ENCODE results near the gene RAD9A. TPM values are rescaled to one million over a fixed set of nuclear protein-coding genes. Genes with fewer than 3 reads are reported as not detected.

RAD9A gene
- total RNA-seq, 1 donor from 2014 or later = 28.9 TPM

- no peak overlapping the region for H3K4me3 ChIP-seq
- ATAC-seq = no peak
- no peaks in the 10 kb centered on the region for H3K36me3 ChIP-seq
- H3K27me3 ChIP-seq (ENCODE audit: low read depth) = no peaks in the 10 kb centered on the region
- TF ChIP-seq CTCF (IDR thresholded peaks at IDR 0.05) = no peak
- no peak for DNase-seq
- intact Hi-C loops (cut with DNase I) = loop anchor here (5.0 kb wide), 1 partner anchor 35 kb away; the partner anchor contains the start of gene POLD4
- H3K27ac ChIP-seq = no peak overlapping the region
- H3K4me1 ChIP-seq = peaks cover 15% of the 10 kb centered on the region
- H3K9me3 ChIP-seq = no peaks in the 10 kb centered on the region
Observed at GRCh38 chr11:67387069-67387468, 4.7 kb upstream of the RAD9A start.

- no peak for ATAC-seq
- H3K4me1 ChIP-seq = peaks cover 15% of the 10 kb centered on the region
Observed at GRCh38 chr11:67387518-67387917, 4.3 kb upstream of the RAD9A start.

GRCh38 chr11:67389477-67389876 lies 2.3 kb upstream of the RAD9A start:
- peak; percentile 44 for TF ChIP-seq CTCF (IDR thresholded peaks at IDR 0.05)
- Histone ChIP-seq H3K4me1 (peaks cover 16% of the 10 kb centered on the region), H3K27me3 (ENCODE audit: low read depth) (no peaks in the 10 kb centered on the region), H3K9me3 (no peaks in the 10 kb centered on the region), H3K27ac (no peak overlapping the region), H3K36me3 (no peaks in the 10 kb centered on the region), H3K4me3 (no peak overlapping the region)
- intact Hi-C loops (cut with DNase I) = loop anchor here (5.0 kb wide), 1 partner anchor 37 kb away; the partner anchor contains the start of gene POLD4
- DNase-seq = no peak
- no peak for ATAC-seq

More at GRCh38 chr11:67387518-67387917, 4.3 kb upstream of the RAD9A start:
- Histone ChIP-seq H3K27me3 (ENCODE audit: low read depth) (no peaks in the 10 kb centered on the region), H3K27ac (no peak overlapping the region), H3K4me3 (no peak overlapping the region), H3K9me3 (no peaks in the 10 kb centered on the region), H3K36me3 (no peaks in the 10 kb centered on the region)
- TF ChIP-seq CTCF (IDR thresholded peaks at IDR 0.05) = no peak
- no peak for DNase-seq
- intact Hi-C loops (cut with DNase I) = loop anchor here (5.0 kb wide), 1 partner anchor 35 kb away; the partner anchor contains the start of gene POLD4

- DNase-seq = no peak
- intact Hi-C loops (cut with DNase I) = no loop called here
- Histone ChIP-seq H3K9me3 (no peaks in the 10 kb centered on the region), H3K36me3 (peaks cover 8% of the 10 kb centered on the region), H3K4me3 (peak overlapping the region; percentile 96), H3K27me3 (ENCODE audit: low read depth) (no peaks in the 10 kb centered on the region), H3K27ac (peak overlapping the region; percentile 91), H3K4me1 (peaks cover 16% of the 10 kb centered on the region)
- TF ChIP-seq CTCF (IDR thresholded peaks at IDR 0.05) = no peak
- no peak for ATAC-seq
Observed at GRCh38 chr11:67390947-67391303, 861 bp upstream of the RAD9A start.

GRCh38 chr11:67392183-67392715 lies 463 bp downstream of the RAD9A start:
- DNase-seq (peak; percentile 51), ATAC-seq (peak; percentile 1 to 2)
- Histone ChIP-seq H3K9me3 (no peaks in the 10 kb centered on the region), H3K4me3 (peak overlapping the region; percentile 96), H3K27me3 (ENCODE audit: low read depth) (no peaks in the 10 kb centered on the region), H3K27ac (peak overlapping the region; percentile 91), H3K4me1 (peaks cover 21% of the 10 kb centered on the region), H3K36me3 (peaks cover 21% of the 10 kb centered on the region)
- intact Hi-C loops (cut with DNase I) = no loop called here
- no peak for TF ChIP-seq CTCF (IDR thresholded peaks at IDR 0.05)
